ENCODE data around the gene NFAT5.

The NFAT5 gene

DNA sequence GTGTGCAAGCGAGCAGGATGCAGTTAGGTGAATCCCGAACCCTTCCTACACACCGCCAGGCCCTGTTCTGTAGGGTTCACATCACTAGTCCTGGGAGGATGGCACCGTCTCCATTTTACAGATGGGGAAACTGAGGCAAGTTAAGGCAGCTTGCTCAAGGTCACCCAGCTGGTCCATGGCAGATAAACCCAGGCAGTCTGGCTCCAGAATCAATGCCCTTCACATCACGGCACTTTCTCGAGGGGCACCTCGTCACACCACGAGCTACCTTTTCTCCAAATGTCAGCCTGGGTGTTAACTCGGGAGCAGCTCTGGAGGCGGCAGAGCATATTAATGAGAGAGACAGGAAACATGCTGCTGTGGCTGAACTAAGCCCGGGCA, 179.5 kb downstream of the NFAT5 start:
- in situ Hi-C loops (cut with MboI; ENCODE audit: low sequenced_read_pairs): no loop called here
- H3K27me3 ChIP-seq (ENCODE audit: low read depth): no peaks in the 10 kb centered on the region
- H3K4me1 ChIP-seq: peaks cover 7% of the 10 kb centered on the region
- peaks cover 93% of the 10 kb centered on the region for H3K36me3 ChIP-seq (replicated peaks)
- no peak for DNase-seq (ENCODE audit: low spot score in 2 of 2)
- H3K9me3 ChIP-seq: no peaks in the 10 kb centered on the region
- H3K4me3 ChIP-seq: no peak overlapping the region

DNA sequence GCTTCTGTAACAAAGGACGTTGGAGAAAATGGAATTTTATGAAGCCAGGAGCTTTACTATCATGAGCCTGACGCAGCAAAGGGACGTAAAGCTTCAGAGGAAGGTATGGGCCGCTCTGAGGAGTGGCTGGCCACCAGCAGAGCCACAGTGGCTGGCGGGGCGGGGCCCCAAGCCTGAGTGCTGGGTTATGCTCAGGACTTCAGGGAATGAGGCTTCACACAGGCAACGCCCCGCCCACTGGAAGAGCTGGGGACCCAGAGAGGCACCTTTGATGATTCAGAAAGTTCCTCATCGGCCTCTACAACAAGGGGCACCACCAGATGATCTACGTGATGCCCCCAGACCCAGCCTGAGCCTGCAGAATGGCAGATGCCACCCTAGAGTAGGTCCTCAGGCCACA, 180.2 kb downstream of the NFAT5 start:
- Histone ChIP-seq H3K4me1 (peaks cover 7% of the 10 kb centered on the region), H3K36me3 (replicated peaks) (peaks cover 95% of the 10 kb centered on the region), H3K27me3 (ENCODE audit: low read depth) (no peaks in the 10 kb centered on the region), H3K4me3 (no peak overlapping the region), H3K9me3 (no peaks in the 10 kb centered on the region)
- DNase-seq (ENCODE audit: low spot score in 2 of 2): no peak
- in situ Hi-C loops (cut with MboI; ENCODE audit: low sequenced_read_pairs): no loop called here

DNA sequence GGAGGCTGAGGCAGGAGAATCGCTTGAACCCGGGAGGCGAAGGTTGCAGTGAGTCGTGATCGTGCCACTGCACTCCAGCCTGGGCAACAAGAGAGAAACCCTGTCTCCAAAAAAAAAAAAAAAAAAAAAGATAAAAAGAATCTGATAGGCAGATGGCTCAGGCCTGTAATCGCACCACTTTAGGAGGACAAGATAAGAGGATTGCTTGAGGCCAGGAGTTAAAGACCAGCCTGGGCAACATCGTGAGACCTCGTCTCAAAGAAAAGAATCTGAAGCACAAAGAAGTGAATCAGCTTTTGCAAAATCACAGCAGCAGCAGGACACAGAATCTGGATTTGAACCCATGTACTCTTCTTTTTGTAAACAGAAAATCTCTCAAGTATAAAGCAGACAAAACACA, 181.3 kb downstream of the NFAT5 start:
- no peak for DNase-seq (ENCODE audit: low spot score in 2 of 2)
- Histone ChIP-seq H3K4me1 (peaks cover under 1% of the 10 kb centered on the region), H3K4me3 (no peak overlapping the region), H3K36me3 (replicated peaks) (peaks cover 95% of the 10 kb centered on the region), H3K9me3 (no peaks in the 10 kb centered on the region), H3K27me3 (ENCODE audit: low read depth) (no peaks in the 10 kb centered on the region)
- in situ Hi-C loops (cut with MboI; ENCODE audit: low sequenced_read_pairs): no loop called here

DNA sequence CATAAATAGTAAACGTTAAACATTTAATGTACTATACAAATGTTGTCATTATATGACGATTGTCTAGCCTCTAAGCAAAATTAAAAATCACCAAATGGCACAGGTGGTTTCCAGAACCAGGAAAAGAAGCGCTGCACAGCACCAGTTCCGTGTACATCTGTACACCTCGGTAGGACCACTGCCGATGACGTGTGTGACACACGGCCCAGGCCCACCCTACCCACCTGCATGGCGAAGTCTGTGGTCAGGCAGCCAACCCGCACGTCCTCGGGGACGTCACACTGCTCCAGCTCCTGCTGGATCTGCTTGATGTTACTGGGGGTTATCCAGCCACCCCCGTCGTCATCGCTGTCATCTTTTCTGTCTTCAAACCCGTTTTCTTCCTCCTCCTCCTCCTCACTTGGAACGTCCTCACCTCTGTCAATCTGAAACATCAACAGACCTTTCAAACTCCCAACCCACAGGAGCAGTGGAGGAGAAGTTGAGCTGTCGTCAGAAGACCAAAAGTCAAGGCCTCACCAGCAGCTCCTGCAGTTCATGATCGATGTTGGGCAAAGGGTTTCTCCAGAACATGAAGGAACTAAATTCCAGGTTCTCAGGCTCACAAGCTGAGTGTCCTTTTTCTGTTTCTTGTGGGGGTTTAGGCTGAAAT, 183.1 kb downstream of the NFAT5 start:
- H3K36me3 ChIP-seq (replicated peaks): peaks cover 91% of the 10 kb centered on the region
- no peaks in the 10 kb centered on the region for H3K27me3 ChIP-seq (ENCODE audit: low read depth)
- no peaks in the 10 kb centered on the region for H3K9me3 ChIP-seq
- DNase-seq (ENCODE audit: low spot score in 2 of 2): no peak
- H3K4me1 ChIP-seq: peaks cover 2% of the 10 kb centered on the region; the same call in 1 of the 2 replicates
- in situ Hi-C loops (cut with MboI; ENCODE audit: low sequenced_read_pairs): no loop called here
- no peak overlapping the region for H3K4me3 ChIP-seq

DNA sequence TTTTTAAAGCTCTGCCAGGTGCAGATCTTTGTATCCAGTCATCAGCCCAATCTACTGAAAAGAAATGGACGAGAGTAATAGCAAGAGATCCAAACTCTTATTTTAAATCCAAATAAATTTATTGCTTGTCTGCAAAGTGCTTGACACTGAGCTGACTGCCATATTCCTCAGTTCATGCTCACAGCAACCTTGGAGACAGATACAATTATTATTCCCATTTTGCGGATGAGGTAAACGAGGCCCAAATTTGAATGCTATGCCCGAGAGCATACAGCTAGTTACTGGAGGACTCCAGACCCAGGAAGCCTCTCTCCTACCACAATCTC, 188.3 kb downstream of the NFAT5 start:
- H3K27me3 ChIP-seq (ENCODE audit: low read depth): no peaks in the 10 kb centered on the region

More for the DNA sequence above, 188.3 kb downstream of the NFAT5 start:
- Histone ChIP-seq H3K4me1 (peaks cover 2% of the 10 kb centered on the region; the same call in 1 of the 2 replicates), H3K36me3 (replicated peaks) (peaks cover 42% of the 10 kb centered on the region), H3K4me3 (peak overlapping the region; percentile 97), H3K9me3 (no peaks in the 10 kb centered on the region)
- in situ Hi-C loops (cut with MboI; ENCODE audit: low sequenced_read_pairs): no loop called here
- no peak for DNase-seq (ENCODE audit: low spot score in 2 of 2)
